Neuronal stem cell (in vitro differentiated cells): ENCODE results near the gene ADCY3.

ENCODE experiments used
- DNase-seq: peaks from one replicate; pipeline ENCODE4 v3.0.0-alpha.2; 2013; ENCODE audit warnings: low spot score
- H2AFZ ChIP-seq: one replicate; pipeline ENCODE4 v1.6.1; 2013; ENCODE audit warnings: mild to moderate bottlenecking, low read length, inconsistent platforms
- H2AK5ac ChIP-seq: 2 replicates; pipeline ENCODE4 v1.6.1; 2013; ENCODE audit warnings: low read depth, mild to moderate bottlenecking, inconsistent platforms, low read length, moderate library complexity, mixed read lengths
- H2BK120ac ChIP-seq: 2 replicates; pipeline ENCODE4 v1.6.1; 2013; ENCODE audit warnings: low read depth, mild to moderate bottlenecking, inconsistent platforms, low read length, moderate library complexity, mixed read lengths
- H2BK12ac ChIP-seq: one replicate; pipeline ENCODE4 v1.6.1; 2013; ENCODE audit warnings: low read length, inconsistent platforms
- H2BK15ac ChIP-seq: 2 replicates; pipeline ENCODE4 v1.6.1; 2013; ENCODE audit warnings: mild to moderate bottlenecking, low read length, inconsistent platforms, mixed read lengths
- H2BK5ac ChIP-seq: one replicate; pipeline ENCODE4 v1.6.1; 2013; ENCODE audit warnings: inconsistent platforms, mild to moderate bottlenecking, low read length, moderate library complexity
- H3K14ac ChIP-seq: one replicate; pipeline ENCODE4 v1.6.1; 2013; ENCODE audit warnings: low read length, inconsistent platforms
- H3K18ac ChIP-seq: 2 replicates; pipeline ENCODE4 v1.6.1; 2013; ENCODE audit warnings: low read length, inconsistent platforms
- H3K23ac ChIP-seq: 2 replicates; pipeline ENCODE4 v1.6.1; 2013; ENCODE audit warnings: low read depth, mild to moderate bottlenecking, mixed read lengths, low read length, inconsistent platforms; ENCODE audit not compliant: poor library complexity
- H3K27ac ChIP-seq: replicated peaks from 3 replicates; pipeline ENCODE4 v1.5.1; 2013; ENCODE audit warnings: low read length, inconsistent platforms
- H3K27me3 ChIP-seq, 3 experiments: 2 replicates each; pipeline ENCODE4 v1.6.1; 2013; ENCODE audit warnings: low read length in 3 of 3, mild to moderate bottlenecking in 2 of 3, inconsistent platforms in 1 of 3, low read depth in 1 of 3, mixed read lengths in 1 of 3, moderate library complexity in 1 of 3; ENCODE audit not compliant: control insufficient read depth in 3 of 3, insufficient read depth in 3 of 3
- H3K36me3 ChIP-seq, 2 donors: replicated peaks in 1 of 2; 2 replicates each; pipeline ENCODE4 v1.6.1; 2013; ENCODE audit warnings: low read length in 2 of 2; ENCODE audit not compliant: control insufficient read depth in 2 of 2, insufficient read depth in 2 of 2
- H3K4ac ChIP-seq: 2 replicates; pipeline ENCODE4 v1.6.1; 2013; ENCODE audit warnings: inconsistent platforms, mild to moderate bottlenecking, low read length, moderate library complexity
- H3K4me1 ChIP-seq, 2 donors: 1 replicate in 1 of 2; 2 replicates in 1 of 2; pipeline ENCODE4 v1.6.1; 2013; ENCODE audit warnings: low read length in 2 of 2, low read depth in 1 of 2; ENCODE audit not compliant: control insufficient read depth in 2 of 2, insufficient read depth in 1 of 2
- H3K4me2 ChIP-seq: one replicate; pipeline ENCODE4 v1.6.1; 2013; ENCODE audit warnings: mild to moderate bottlenecking, low read length, inconsistent platforms; ENCODE audit not compliant: insufficient read depth, poor library complexity, severe bottlenecking
- H3K4me3 ChIP-seq, 2 donors: 2 replicates each; pipeline ENCODE4 v1.5.1; 2013; ENCODE audit warnings: low read length in 2 of 2, mild to moderate bottlenecking in 2 of 2, inconsistent platforms in 1 of 2, moderate library complexity in 1 of 2
- H3K79me1 ChIP-seq: one replicate; pipeline ENCODE4 v1.6.1; 2013; ENCODE audit warnings: low read depth, mild to moderate bottlenecking, inconsistent platforms, low read length, moderate library complexity
- H3K9ac ChIP-seq: one replicate; pipeline ENCODE4 v1.6.1; 2013; ENCODE audit warnings: mild to moderate bottlenecking, low read depth, low read length, inconsistent platforms; ENCODE audit not compliant: poor library complexity
- H3K9me3 ChIP-seq, 2 donors: replicated peaks in 1 of 2; 2 replicates each; pipeline versions ENCODE3 to v1.6.1; 2013; ENCODE audit warnings: low read length in 2 of 2, mild to moderate bottlenecking in 2 of 2, inconsistent platforms in 1 of 2, low read depth in 1 of 2, mixed read lengths in 1 of 2, moderate library complexity in 1 of 2; ENCODE audit not compliant: control insufficient read depth in 2 of 2, insufficient read depth in 1 of 2
- H4K8ac ChIP-seq: one replicate; pipeline ENCODE4 v1.6.1; 2013; ENCODE audit warnings: low read depth, mild to moderate bottlenecking, inconsistent platforms, low read length, moderate library complexity
- H4K91ac ChIP-seq: one replicate; pipeline ENCODE4 v1.6.1; 2013; ENCODE audit warnings: low read length, low read depth, mild to moderate bottlenecking, inconsistent platforms; ENCODE audit not compliant: poor library complexity
- WGBS, 2 donors: extraction: QIAGEN DNeasy Blood & Tissue Kit; methylation state at CpG; one replicate each; pipeline ENCODE4 v1.1.7; 2013; ENCODE audit warnings: missing lambda C conversion rate in 2 of 2, mixed read lengths in 1 of 2; ENCODE audit not compliant: insufficient read length in 2 of 2, insufficient replicate concordance in 1 of 2; ENCODE audit errors: extremely low coverage in 2 of 2; 5-methylcytosine and 5-hydroxymethylcytosine counted together

The ADCY3 gene

DNA sequence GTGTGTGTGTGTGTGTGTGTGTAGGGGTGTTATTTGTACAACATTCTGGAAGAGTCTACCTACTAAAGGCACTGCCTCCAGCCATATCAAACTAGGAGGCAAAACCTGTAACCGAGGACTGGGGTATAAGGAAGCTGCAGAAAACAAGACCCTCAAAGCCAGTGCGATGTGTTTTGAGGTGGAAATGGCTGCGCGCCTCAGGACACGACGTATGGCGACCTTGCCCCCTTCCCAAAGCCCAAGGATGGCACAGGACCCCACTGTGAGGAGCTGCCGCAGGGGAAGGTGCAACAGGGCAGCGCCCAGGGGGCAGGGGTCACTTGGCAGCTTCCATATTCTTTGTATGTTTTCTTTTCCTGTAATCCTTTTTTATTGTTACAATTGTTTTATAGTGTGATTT is 67.0 kb downstream of the ADCY3 start:
- Histone ChIP-seq H3K23ac (no peak overlapping the region), H3K27me3 (no peaks in the 10 kb centered on the region)
- no CpG with 5 or more reads among the region's 9 CpGs for WGBS, 2 donors

DNA sequence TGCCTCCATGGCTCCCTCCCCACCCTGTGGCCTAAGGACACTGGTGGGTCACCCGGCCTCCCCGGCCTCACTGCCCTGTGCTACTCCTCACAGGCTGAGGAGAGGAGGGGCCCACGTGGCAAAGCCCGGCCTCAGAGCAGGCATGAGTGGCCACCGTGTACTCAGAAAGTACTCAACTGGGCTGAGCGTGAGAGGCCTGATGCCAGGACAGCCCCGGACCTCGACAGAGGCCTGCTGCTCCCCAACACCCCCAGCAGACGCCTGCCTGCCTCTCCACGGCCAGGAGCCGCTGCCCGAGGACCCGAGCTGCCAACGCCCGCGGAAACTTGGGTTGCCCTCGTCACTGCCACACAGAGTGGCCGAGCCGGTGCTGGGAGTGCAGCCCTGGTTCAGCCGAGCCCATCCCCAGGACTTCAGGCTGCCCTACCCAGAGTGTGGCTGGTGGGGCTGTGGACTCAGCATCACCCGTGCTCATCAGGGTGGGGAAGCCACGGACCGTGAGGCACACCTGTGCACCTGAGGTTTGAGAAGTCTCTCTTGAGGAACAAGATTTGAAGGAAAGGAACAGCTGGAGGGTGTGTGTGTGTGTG is 67.5 kb downstream of the ADCY3 start:
- no peak overlapping the region for H3K9ac ChIP-seq
- H2AK5ac ChIP-seq, result no peak overlapping the region
- H2BK15ac ChIP-seq, result no peak overlapping the region
- H3K79me1 ChIP-seq, result no peaks in the 10 kb centered on the region
- H3K4me3 ChIP-seq, result no peak overlapping the region
- H3K4me1 ChIP-seq, result peaks cover 3 to 11% of the 10 kb centered on the region in 2 donors
- H2BK5ac ChIP-seq, result no peak overlapping the region
- no peak for DNase-seq
- H3K4me2 ChIP-seq, result no peak overlapping the region
- H3K23ac ChIP-seq, result no peak overlapping the region
- H4K8ac ChIP-seq, result no peak overlapping the region
- H3K9me3 ChIP-seq, result peaks cover 5 to 10% of the 10 kb centered on the region in 2 donors
- H3K36me3 ChIP-seq, result peaks cover 6 to 16% of the 10 kb centered on the region in 2 donors
- H3K14ac ChIP-seq, result no peak overlapping the region
- H3K27ac ChIP-seq, result no peak overlapping the region
- H4K91ac ChIP-seq, result no peak overlapping the region
- no peak overlapping the region for H3K4ac ChIP-seq
- WGBS, 2 donors, result no CpG with 5 or more reads among the region's 23 CpGs
- no peak overlapping the region for H2BK120ac ChIP-seq
- H2AFZ ChIP-seq, result no peak overlapping the region
- no peaks in the 10 kb centered on the region for H3K27me3 ChIP-seq
- H3K18ac ChIP-seq, result peak overlapping the region; percentile 7
- H2BK12ac ChIP-seq, result no peak overlapping the region

More for the DNA sequence above, 67.0 kb downstream of the ADCY3 start:
- H3K36me3 ChIP-seq, result peaks cover 6 to 16% of the 10 kb centered on the region in 2 donors
- no peak overlapping the region for H2AFZ ChIP-seq
- peaks cover 3 to 11% of the 10 kb centered on the region in 2 donors for H3K4me1 ChIP-seq
- peaks cover 3 to 7% of the 10 kb centered on the region in 2 donors for H3K9me3 ChIP-seq
- H3K79me1 ChIP-seq, result no peaks in the 10 kb centered on the region
- no peak overlapping the region for H3K4ac ChIP-seq
- H3K14ac ChIP-seq, result no peak overlapping the region
- no peak overlapping the region for H3K4me3 ChIP-seq
- DNase-seq, result no peak
- no peak overlapping the region for H3K27ac ChIP-seq
- H2BK5ac ChIP-seq, result no peak overlapping the region
- no peak overlapping the region for H4K8ac ChIP-seq
- H2BK15ac ChIP-seq, result no peak overlapping the region
- H2BK12ac ChIP-seq, result no peak overlapping the region
- no peak overlapping the region for H3K4me2 ChIP-seq
- no peak overlapping the region for H3K18ac ChIP-seq
- H4K91ac ChIP-seq, result no peak overlapping the region
- H2AK5ac ChIP-seq, result no peak overlapping the region
- no peak overlapping the region for H2BK120ac ChIP-seq
- H3K9ac ChIP-seq, result no peak overlapping the region

DNA sequence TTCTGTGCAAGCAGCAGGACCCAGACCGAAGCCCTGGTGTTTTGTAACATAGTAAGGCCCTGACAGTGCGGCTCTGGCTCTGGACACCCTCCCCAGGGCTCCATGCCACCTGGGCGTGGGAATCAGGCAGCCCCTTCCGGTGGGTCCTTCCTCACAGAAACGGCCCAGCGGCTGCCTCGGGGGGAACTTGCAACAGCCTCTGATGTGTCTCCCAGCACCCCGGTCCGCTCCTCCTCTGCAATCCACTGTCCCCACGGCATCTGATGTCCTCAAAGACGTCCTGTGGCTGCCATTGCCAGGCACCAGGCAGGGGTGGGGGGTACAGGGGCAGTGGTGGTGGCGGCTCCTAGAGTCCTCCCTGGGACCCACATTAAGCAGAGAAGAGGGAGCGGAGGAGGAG is 68.0 kb downstream of the ADCY3 start:
- H2AK5ac ChIP-seq, result no peak overlapping the region
- DNase-seq, result no peak
- no peak overlapping the region for H3K4me3 ChIP-seq
- H4K8ac ChIP-seq, result no peak overlapping the region
- H3K18ac ChIP-seq, result no peak overlapping the region
- WGBS, 2 donors, result no CpG with 5 or more reads among the region's 13 CpGs
- peak overlapping the region; percentile 47 for H3K9ac ChIP-seq
- peaks cover 9 to 13% of the 10 kb centered on the region in 2 donors for H3K9me3 ChIP-seq
- H3K23ac ChIP-seq, result no peak overlapping the region
- no peak overlapping the region for H4K91ac ChIP-seq
- H3K4me1 ChIP-seq, result peaks cover 3 to 11% of the 10 kb centered on the region in 2 donors
- no peak overlapping the region for H3K27ac ChIP-seq
- peaks cover 6 to 16% of the 10 kb centered on the region in 2 donors for H3K36me3 ChIP-seq
- no peak overlapping the region for H2BK15ac ChIP-seq
- H3K79me1 ChIP-seq, result no peaks in the 10 kb centered on the region
- no peak overlapping the region for H3K4ac ChIP-seq
- H2BK12ac ChIP-seq, result no peak overlapping the region
- no peak overlapping the region for H2AFZ ChIP-seq
- no peak overlapping the region for H2BK5ac ChIP-seq
- H3K14ac ChIP-seq, result no peak overlapping the region
- no peak overlapping the region for H2BK120ac ChIP-seq
- no peaks in the 10 kb centered on the region for H3K27me3 ChIP-seq
- no peak overlapping the region for H3K4me2 ChIP-seq

DNA sequence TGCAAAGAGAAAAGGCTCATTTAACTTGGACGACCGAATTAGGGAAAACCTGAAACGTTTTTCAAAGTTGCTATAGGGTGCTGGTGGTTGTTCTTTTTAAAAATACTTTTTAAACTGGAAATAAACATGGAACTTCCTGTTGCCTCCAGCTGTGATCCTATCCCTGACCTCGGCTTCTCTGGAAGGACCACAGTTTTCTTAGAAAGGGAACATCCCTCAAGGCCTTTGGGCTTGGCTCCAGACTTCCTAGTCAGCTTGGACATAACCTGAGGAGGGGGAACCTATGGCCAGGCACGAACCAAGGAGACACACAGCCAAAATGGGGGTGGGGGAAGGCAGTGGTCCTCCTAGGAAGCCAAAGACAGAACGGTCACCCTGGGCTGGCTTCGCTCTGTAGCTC is 69.1 kb downstream of the ADCY3 start:
- H3K9me3 ChIP-seq, result peaks cover 13% of the 10 kb centered on the region in 2 donors
- no peaks in the 10 kb centered on the region for H3K79me1 ChIP-seq
- no peak overlapping the region for H2BK15ac ChIP-seq
- no peak overlapping the region for H3K14ac ChIP-seq
- H3K9ac ChIP-seq, result no peak overlapping the region
- no peak overlapping the region for H3K4ac ChIP-seq
- no CpG with 5 or more reads among the region's 7 CpGs for WGBS, 2 donors
- H3K18ac ChIP-seq, result no peak overlapping the region
- no peak overlapping the region for H2AFZ ChIP-seq
- DNase-seq, result no peak
- no peak overlapping the region for H4K8ac ChIP-seq
- H2BK120ac ChIP-seq, result no peak overlapping the region
- no peak overlapping the region for H2BK5ac ChIP-seq
- H3K4me2 ChIP-seq, result no peak overlapping the region
- H3K27me3 ChIP-seq, result no peaks in the 10 kb centered on the region
- no peak overlapping the region for H3K23ac ChIP-seq
- peaks cover 5 to 16% of the 10 kb centered on the region in 2 donors for H3K36me3 ChIP-seq
- H3K4me1 ChIP-seq, result peaks cover 3 to 8% of the 10 kb centered on the region in 2 donors
- no peak overlapping the region for H2AK5ac ChIP-seq
- no peak overlapping the region for H3K27ac ChIP-seq
- H4K91ac ChIP-seq, result no peak overlapping the region
- no peak overlapping the region for H2BK12ac ChIP-seq
- H3K4me3 ChIP-seq, result no peak overlapping the region
